CD4-positive, alpha-beta T cell treated with Interleukin-4 for 4 hours (primary cell): ENCODE measurements around the gene LTB4R2.
A peak's percentile ranks its signal among the peaks of the same experiment; 100 is the strongest.

Source experiments
- DNase-seq: peaks from one replicate; pipeline ENCODE4 v3.0.0-alpha.2; 2020

LTB4R2 gene

GRCh38 chr14:24277606-24278321 lies 32.2 kb upstream of the LTB4R2 start:
- no peak for DNase-seq

GRCh38 chr14:24278424-24278823 lies 31.5 kb upstream of the LTB4R2 start:
- no peak for DNase-seq

- DNase-seq, result peak; percentile 70
Measured at GRCh38 chr14:24279301-24280186, 30.4 kb upstream of the LTB4R2 start.

GRCh38 chr14:24280797-24281460 lies 29.0 kb upstream of the LTB4R2 start:
- DNase-seq, result no peak

- DNase-seq, result no peak
Measured at GRCh38 chr14:24281636-24282035, 28.3 kb upstream of the LTB4R2 start.

GRCh38 chr14:24282736-24283135 lies 27.2 kb upstream of the LTB4R2 start:
- no peak for DNase-seq

- DNase-seq, result no peak
Measured at GRCh38 chr14:24283796-24284460, 26.0 kb upstream of the LTB4R2 start.

GRCh38 chr14:24284501-24285035 lies 25.4 kb upstream of the LTB4R2 start:
- DNase-seq, result no peak

GRCh38 chr14:24285351-24285750 lies 24.6 kb upstream of the LTB4R2 start:
- no peak for DNase-seq

- DNase-seq, result no peak
Measured at GRCh38 chr14:24286996-24287395, 22.9 kb upstream of the LTB4R2 start.

- DNase-seq, result no peak
Measured at GRCh38 chr14:24289649-24290280, 20.2 kb upstream of the LTB4R2 start.

GRCh38 chr14:24290746-24291145 lies 19.2 kb upstream of the LTB4R2 start:
- DNase-seq, result no peak

- DNase-seq, result no peak
Measured at GRCh38 chr14:24291446-24292117, 18.4 kb upstream of the LTB4R2 start.

GRCh38 chr14:24292118-24292807 lies 17.7 kb upstream of the LTB4R2 start:
- no peak for DNase-seq

- DNase-seq, result no peak
Measured at GRCh38 chr14:24293525-24293924, 16.4 kb upstream of the LTB4R2 start.

GRCh38 chr14:24296341-24297157 lies 13.4 kb upstream of the LTB4R2 start:
- peak; percentile 87 for DNase-seq

GRCh38 chr14:24297190-24297964 lies 12.6 kb upstream of the LTB4R2 start:
- no peak for DNase-seq

- no peak for DNase-seq
Measured at GRCh38 chr14:24298892-24299254, 11.1 kb upstream of the LTB4R2 start.
